Brain pericyte (primary cell): ENCODE results near the gene COQ2.

Source experiments
- DNase-seq: peaks from one replicate; pipeline ENCODE4 v3.0.0-alpha.2; 2012; ENCODE audit warnings: low read depth, low spot score

Gene COQ2

GRCh38 chr4:83219344-83220331 lies 65.0 kb downstream of the COQ2 start:
- no peak for DNase-seq

DNA sequence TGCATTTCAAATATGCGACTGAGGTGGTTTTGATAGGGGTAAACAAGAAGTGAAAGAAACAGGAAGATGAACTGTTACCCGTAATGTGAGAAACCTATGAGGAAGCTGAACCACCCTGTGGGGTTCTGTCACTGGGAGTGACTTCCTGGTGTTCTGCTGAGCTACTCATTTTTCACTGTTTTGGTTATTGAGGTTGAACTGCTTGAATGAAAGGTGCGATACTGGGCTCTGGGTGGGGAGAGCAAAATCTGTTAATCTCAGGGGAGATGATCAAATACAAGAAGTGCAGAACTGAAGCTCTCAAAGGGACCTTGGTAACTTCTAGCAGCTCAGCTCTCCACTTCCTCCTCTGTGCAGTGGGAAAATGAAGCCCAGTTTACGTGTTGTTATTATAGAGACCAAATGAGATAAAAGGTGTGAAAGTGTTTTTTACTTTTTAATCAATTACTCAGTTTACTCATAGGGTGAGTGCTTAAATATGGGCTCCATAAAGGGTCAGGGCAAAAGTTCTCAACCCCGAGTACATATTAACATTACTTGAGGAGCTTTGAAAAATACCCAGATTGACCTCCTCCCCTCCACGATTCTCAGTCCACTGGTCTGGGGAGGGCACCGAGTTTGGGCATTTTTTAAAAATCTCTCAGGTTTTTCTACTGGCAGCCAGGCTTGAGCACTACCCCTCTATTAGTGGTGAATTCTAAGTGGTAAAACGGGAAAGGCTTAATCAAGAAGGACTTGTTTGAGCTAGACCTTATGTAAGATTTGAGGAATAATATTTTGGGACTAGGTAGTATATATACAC lies 66.7 kb downstream of the COQ2 start:
- no peak for DNase-seq

- DNase-seq: no peak
Measured at GRCh38 chr4:83216959-83217683, 67.5 kb downstream of the COQ2 start.

- DNase-seq: no peak
Measured at GRCh38 chr4:83214079-83214478, 70.5 kb downstream of the COQ2 start.
